Tibial nerve (tissue), 4 donors: Measurements from ENCODE around the gene SLC25A10. TPM values are rescaled to one million over a fixed set of nuclear protein-coding genes. Genes with fewer than 3 reads are reported as not detected.
A peak's percentile ranks its signal among the peaks of the same experiment; 100 is the strongest.

Experiments used
- DNase-seq, 2 donors: peaks; one replicate each; pipeline ENCODE4 v3.0.0-alpha.2; 2019; ENCODE audit warnings: low spot score in 2 of 2
- H3K27ac ChIP-seq, 4 donors: fragments of 200-600 bp; sonication (generic) in 3 of 4; one replicate each; pipeline ENCODE4 v1.5.1; 2017 to 2019; ENCODE audit warnings: mild to moderate bottlenecking in 1 of 4
- H3K27me3 ChIP-seq, 2 donors: fragments of 200-600 bp; sonication (generic) in 1 of 2; one replicate each; pipeline versions ENCODE4 v1.5.1 to v1.6.0; 2017 to 2019
- H3K36me3 ChIP-seq, 3 donors: fragments of 200-600 bp; sonication (generic); one replicate each; pipeline ENCODE4 v1.5.1; 2018 to 2019
- H3K4me1 ChIP-seq, 4 donors: fragments of 200-600 bp; sonication (generic) in 3 of 4; one replicate each; pipeline ENCODE4 v1.5.1; 2017 to 2019
- H3K4me3 ChIP-seq, 4 donors: fragments of 200-600 bp; sonication (generic) in 3 of 4; one replicate each; pipeline ENCODE4 v1.5.1; 2017 to 2019; ENCODE audit warnings: mild to moderate bottlenecking in 1 of 4, moderate library complexity in 1 of 4
- H3K9me3 ChIP-seq, 4 donors: fragments of 200-600 bp; sonication (generic) in 3 of 4; one replicate each; pipeline ENCODE4 v1.5.1; 2017 to 2019
- EP300 ChIP-seq, 2 donors: sonication (generic); formaldehyde crosslinking; IDR thresholded peaks; one replicate each; pipeline ENCODE4 v1.6.1; 2017; ENCODE audit warnings: antibody characterized with exemption in 2 of 2, mild to moderate bottlenecking in 1 of 2
- POLR2A ChIP-seq, 2 donors: fragments of 450-650 bp; IDR thresholded peaks; one replicate each; pipeline ENCODE4 v1.6.1; 2017; ENCODE audit warnings: antibody characterized with exemption in 2 of 2, mild to moderate bottlenecking in 2 of 2, moderate library complexity in 2 of 2
- WGBS, 2 donors: methylation state at CpG; one replicate each; pipeline ENCODE4 v1.1.5; 2018; 5-methylcytosine and 5-hydroxymethylcytosine counted together
- total RNA-seq, 4 donors: library from RNA; depleted of rRNA; stranded (reverse); fragments of >200 nt; gene quantifications; one replicate each; pipeline ENCODE4 v1.1.0, GENCODE V29; 2016
- TF ChIP-seq, protein P1 (sequence below), 5 experiments: fragments of 200-600 bp in 3 of 5; fragments of 450-650 bp in 2 of 5; sonication (generic) in 3 of 5; IDR thresholded peaks; one replicate each; pipeline ENCODE4 v1.5.1; 2016 to 2019; ENCODE audit warnings: antibody characterized with exemption in 5 of 5, mild to moderate bottlenecking in 3 of 5, moderate library complexity in 2 of 5

Gene SLC25A10
- total RNA-seq, 4 donors from 2014 or later: 10.8 to 32.1 (median 22.6) TPM

DNA sequence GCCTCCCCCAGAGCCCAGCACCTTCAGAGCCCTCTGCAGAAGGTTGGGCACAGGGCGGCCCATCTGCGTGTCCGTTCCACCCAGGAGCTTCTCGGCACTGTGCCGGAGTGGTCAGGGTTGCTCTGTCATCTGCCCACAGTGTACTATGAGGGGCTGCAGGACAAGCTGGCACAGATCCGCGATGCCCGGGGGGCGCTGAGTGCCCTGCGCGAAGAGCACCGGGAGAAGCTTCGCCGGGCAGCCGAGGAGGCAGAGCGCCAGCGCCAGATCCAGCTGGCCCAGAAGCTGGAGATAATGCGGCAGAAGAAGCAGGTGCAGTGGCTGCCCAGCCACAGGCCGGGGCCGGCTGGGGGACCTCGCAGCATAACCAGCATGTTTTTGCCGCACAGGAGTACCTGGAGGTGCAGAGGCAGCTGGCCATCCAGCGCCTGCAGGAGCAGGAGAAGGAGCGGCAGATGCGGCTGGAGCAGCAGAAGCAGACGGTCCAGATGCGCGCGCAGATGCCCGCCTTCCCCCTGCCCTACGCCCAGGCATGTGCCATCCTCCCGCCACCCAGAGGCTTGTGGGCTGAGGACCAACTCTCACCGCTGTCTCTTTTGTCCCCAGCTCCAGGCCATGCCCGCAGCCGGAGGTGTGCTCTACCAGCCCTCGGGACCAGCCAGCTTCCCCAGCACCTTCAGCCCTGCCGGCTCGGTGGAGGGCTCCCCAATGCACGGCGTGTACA is 15.7 kb upstream of the SLC25A10 start:
- H3K4me1 ChIP-seq: peaks cover 0 to 11% (median 4%) of the 10 kb centered on the region in 4 donors
- H3K36me3 ChIP-seq: peaks cover 10 to 99% (median 32%) of the 10 kb centered on the region in 3 donors
- no peaks in the 10 kb centered on the region for H3K27me3 ChIP-seq
- H3K4me3 ChIP-seq: no peak overlapping the region
- H3K9me3 ChIP-seq: no peaks in the 10 kb centered on the region
- TF ChIP-seq, protein P1, sequence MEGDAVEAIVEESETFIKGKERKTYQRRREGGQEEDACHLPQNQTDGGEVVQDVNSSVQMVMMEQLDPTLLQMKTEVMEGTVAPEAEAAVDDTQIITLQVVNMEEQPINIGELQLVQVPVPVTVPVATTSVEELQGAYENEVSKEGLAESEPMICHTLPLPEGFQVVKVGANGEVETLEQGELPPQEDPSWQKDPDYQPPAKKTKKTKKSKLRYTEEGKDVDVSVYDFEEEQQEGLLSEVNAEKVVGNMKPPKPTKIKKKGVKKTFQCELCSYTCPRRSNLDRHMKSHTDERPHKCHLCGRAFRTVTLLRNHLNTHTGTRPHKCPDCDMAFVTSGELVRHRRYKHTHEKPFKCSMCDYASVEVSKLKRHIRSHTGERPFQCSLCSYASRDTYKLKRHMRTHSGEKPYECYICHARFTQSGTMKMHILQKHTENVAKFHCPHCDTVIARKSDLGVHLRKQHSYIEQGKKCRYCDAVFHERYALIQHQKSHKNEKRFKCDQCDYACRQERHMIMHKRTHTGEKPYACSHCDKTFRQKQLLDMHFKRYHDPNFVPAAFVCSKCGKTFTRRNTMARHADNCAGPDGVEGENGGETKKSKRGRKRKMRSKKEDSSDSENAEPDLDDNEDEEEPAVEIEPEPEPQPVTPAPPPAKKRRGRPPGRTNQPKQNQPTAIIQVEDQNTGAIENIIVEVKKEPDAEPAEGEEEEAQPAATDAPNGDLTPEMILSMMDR (IDR thresholded peaks at IDR 0.05): no peak
- TF ChIP-seq POLR2A (IDR thresholded peaks at IDR 0.05) (no peak), EP300 (IDR thresholded peaks at IDR 0.05) (no peak)
- H3K27ac ChIP-seq: no peak overlapping the region
- DNase-seq: no peak
- 94 to 96% methylated on average over 29 to 31 of the region's 40 CpGs for WGBS, 2 donors

DNA sequence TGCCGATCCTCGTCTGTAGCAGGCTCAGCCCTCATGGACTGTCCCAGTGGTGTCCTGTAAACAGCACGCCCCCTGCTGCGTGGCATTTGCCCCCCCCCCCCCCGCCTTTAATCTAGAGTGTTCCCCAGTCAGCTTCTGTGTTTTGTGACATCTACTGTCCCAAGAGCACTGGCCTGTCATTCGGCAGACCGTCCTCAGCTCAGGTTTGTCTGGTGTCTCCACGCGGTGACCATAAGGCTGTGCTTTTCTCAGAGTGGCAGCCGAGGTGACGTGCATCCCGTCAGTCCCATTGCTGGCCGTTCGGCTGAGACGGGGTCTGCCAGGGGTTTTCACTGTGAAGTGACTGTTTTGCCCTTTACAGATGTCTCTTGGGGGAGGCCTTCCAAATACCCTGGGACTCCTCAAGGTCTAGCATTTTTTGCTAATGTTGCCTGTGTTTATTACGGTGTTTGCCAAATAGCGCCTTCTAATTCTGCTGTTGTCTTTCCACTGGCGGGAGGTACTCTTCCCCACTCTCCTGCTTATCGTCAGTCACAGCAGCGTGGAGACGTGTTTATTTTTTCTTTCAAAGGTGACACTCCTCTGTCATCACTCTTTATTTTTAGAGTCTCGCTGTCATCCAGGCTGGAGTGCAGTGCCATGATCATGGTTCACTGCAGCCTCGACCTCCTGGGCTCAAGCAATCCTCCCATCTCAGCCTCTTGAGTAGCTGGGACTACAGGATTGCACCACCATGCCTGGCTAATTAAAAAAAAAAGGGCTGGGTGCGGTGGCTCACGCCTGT is 14.6 kb upstream of the SLC25A10 start:
- Histone ChIP-seq H3K27ac (no peak overlapping the region), H3K9me3 (no peaks in the 10 kb centered on the region), H3K4me1 (peaks cover 0 to 22% (median 15%) of the 10 kb centered on the region in 4 donors), H3K27me3 (no peaks in the 10 kb centered on the region), H3K36me3 (peaks cover 10 to 93% (median 24%) of the 10 kb centered on the region in 3 donors), H3K4me3 (no peak overlapping the region)
- DNase-seq: no peak
- WGBS, 2 donors: 81 to 83% methylated on average over 21 to 24 of the region's 25 CpGs
- TF ChIP-seq, protein P1 (IDR thresholded peaks at IDR 0.05): no peak
- no peak for TF ChIP-seq POLR2A (IDR thresholded peaks at IDR 0.05)
- TF ChIP-seq EP300 (IDR thresholded peaks at IDR 0.05): no peak

DNA sequence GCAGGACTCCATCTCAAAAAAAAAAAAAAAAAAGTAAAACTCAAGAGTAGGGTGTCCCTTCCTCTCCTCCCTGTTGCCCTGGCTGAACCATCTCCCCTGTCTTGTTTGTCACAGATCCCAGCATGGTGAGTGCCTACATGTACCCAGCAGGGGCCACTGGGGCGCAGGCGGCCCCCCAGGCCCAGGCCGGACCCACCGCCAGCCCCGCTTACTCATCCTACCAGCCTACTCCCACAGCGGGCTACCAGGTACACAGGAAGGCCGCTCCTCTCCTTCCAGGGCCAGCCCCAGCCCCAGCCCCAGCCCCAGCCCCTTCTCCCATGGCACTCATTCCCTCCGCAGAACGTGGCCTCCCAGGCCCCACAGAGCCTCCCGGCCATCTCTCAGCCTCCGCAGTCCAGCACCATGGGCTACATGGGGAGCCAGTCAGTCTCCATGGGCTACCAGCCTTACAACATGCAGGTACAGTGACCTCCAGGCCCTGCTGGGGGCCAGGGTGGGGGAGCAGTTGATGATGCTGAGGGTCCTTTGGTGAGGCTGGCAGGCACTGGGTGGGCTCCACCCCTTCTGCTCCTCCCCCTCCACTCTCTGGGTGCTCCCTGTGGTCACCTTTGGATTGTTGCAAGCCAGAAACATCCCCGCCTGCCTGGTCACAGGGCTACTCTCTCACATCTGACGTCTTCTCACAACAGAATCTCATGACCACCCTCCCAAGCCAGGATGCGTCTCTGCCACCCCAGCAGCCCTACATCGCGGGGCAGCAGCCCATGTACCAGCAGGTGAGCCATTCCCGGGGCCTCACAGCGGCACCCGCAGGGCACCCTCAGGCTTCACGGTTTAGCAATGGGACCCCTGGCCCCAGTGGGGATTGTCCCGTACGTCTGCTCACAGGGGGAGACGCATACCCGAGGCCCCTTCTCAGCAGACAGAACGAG is 11.5 kb upstream of the SLC25A10 start:
- Histone ChIP-seq H3K4me1 (peaks cover 0 to 36% (median 25%) of the 10 kb centered on the region in 4 donors), H3K36me3 (peaks cover 3 to 69% (median 8%) of the 10 kb centered on the region in 3 donors), H3K9me3 (no peaks in the 10 kb centered on the region), H3K4me3 (no peak overlapping the region), H3K27me3 (no peaks in the 10 kb centered on the region), H3K27ac (no peak overlapping the region)
- DNase-seq: no peak
- WGBS, 2 donors: 86 to 89% methylated on average over 19 to 25 of the region's 25 CpGs
- TF ChIP-seq POLR2A (IDR thresholded peaks at IDR 0.05) (no peak), EP300 (IDR thresholded peaks at IDR 0.05) (no peak)
- TF ChIP-seq, protein P1 (IDR thresholded peaks at IDR 0.05): no peak

DNA sequence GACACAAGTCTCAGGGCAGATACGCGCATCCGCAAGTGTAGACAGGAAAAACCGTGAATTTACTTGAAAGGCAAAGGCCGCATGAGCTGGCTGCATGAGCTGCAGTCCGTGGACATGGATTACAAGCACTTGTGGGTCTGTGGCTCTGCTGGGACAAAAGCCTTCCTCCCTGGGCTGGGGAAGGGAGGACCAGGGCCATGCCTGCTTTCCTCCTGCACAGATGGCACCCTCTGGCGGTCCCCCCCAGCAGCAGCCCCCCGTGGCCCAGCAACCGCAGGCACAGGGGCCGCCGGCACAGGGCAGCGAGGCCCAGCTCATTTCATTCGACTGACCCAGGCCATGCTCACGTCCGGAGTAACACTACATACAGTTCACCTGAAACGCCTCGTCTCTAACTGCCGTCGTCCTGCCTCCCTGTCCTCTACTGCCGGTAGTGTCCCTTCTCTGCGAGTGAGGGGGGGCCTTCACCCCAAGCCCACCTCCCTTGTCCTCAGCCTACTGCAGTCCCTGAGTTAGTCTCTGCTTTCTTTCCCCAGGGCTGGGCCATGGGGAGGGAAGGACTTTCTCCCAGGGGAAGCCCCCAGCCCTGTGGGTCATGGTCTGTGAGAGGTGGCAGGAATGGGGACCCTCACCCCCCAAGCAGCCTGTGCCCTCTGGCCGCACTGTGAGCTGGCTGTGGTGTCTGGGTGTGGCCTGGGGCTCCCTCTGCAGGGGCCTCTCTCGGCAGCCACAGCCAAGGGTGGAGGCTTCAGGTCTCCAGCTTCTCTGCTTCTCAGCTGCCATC is 10.6 kb upstream of the SLC25A10 start:
- Histone ChIP-seq H3K4me3 (peak overlapping the region in 1 of 4 donors; percentile 71), H3K36me3 (peaks cover 0 to 69% (median 9%) of the 10 kb centered on the region in 3 donors), H3K4me1 (peaks cover 0 to 36% (median 25%) of the 10 kb centered on the region in 4 donors), H3K9me3 (no peaks in the 10 kb centered on the region), H3K27ac (no peak overlapping the region), H3K27me3 (no peaks in the 10 kb centered on the region)
- WGBS, 2 donors: 74 to 77% methylated on average over 18 to 20 of the region's 23 CpGs
- no peak for TF ChIP-seq EP300 (IDR thresholded peaks at IDR 0.05)
- no peak for TF ChIP-seq POLR2A (IDR thresholded peaks at IDR 0.05)
- TF ChIP-seq, protein P1 (IDR thresholded peaks at IDR 0.05): no peak
- no peak for DNase-seq
